Inferior parietal cortex (tissue), 1 donor: ENCODE data around the gene PIEZO2.
"Not testable (repeated sequence)": the region's sequence is repeated elsewhere in the genome, so short reads cannot be mapped to it uniquely, and the experiment has no call there.

ENCODE experiments used
- DNase-seq: peaks from one replicate; pipeline ENCODE4 v3.0.0-alpha.2; 2016; ENCODE audit errors: extremely low spot score

PIEZO2 gene

GRCh38 chr18:10928011-10928771 is 221.2 kb downstream of the PIEZO2 start:
- DNase-seq = no peak

- no peak for DNase-seq
Measured at GRCh38 chr18:10927286-10927992, 221.9 kb downstream of the PIEZO2 start.

- DNase-seq = no peak
Measured at GRCh38 chr18:10926621-10927161, 222.7 kb downstream of the PIEZO2 start.

GRCh38 chr18:10924290-10924689 is 225.1 kb downstream of the PIEZO2 start:
- no peak for DNase-seq

GRCh38 chr18:10923551-10924070 is 225.8 kb downstream of the PIEZO2 start:
- no peak for DNase-seq

GRCh38 chr18:10923141-10923540 is 226.2 kb downstream of the PIEZO2 start:
- no peak for DNase-seq

- not testable (repeated sequence) for DNase-seq
Measured at GRCh38 chr18:10922712-10923111, 226.7 kb downstream of the PIEZO2 start.

- not testable (repeated sequence) for DNase-seq
Measured at GRCh38 chr18:10920309-10920708, 229.1 kb downstream of the PIEZO2 start.

- no peak for DNase-seq
Measured at GRCh38 chr18:10919851-10920250, 229.5 kb downstream of the PIEZO2 start.

- DNase-seq = no peak
Measured at GRCh38 chr18:10916865-10917264, 232.5 kb downstream of the PIEZO2 start.

- no peak for DNase-seq
Measured at GRCh38 chr18:10916387-10916786, 233.0 kb downstream of the PIEZO2 start.

GRCh38 chr18:10915748-10916147 is 233.6 kb downstream of the PIEZO2 start:
- DNase-seq = not testable (repeated sequence)

GRCh38 chr18:10914610-10915009 is 234.8 kb downstream of the PIEZO2 start:
- DNase-seq = not testable (repeated sequence)

GRCh38 chr18:10913919-10914318 is 235.4 kb downstream of the PIEZO2 start:
- DNase-seq = no peak

- no peak for DNase-seq
Measured at GRCh38 chr18:10912790-10913545, 236.4 kb downstream of the PIEZO2 start.

- DNase-seq = no peak
Measured at GRCh38 chr18:10909724-10910123, 239.6 kb downstream of the PIEZO2 start.

GRCh38 chr18:10908760-10909159 is 240.6 kb downstream of the PIEZO2 start:
- no peak for DNase-seq

- no peak for DNase-seq
Measured at GRCh38 chr18:10907749-10908148, 241.6 kb downstream of the PIEZO2 start.

GRCh38 chr18:10901329-10901728 is 248.0 kb downstream of the PIEZO2 start:
- no peak for DNase-seq

GRCh38 chr18:10900435-10900834 is 248.9 kb downstream of the PIEZO2 start:
- no peak for DNase-seq

GRCh38 chr18:10899481-10899880 is 249.9 kb downstream of the PIEZO2 start:
- no peak for DNase-seq

- DNase-seq = no peak
Measured at GRCh38 chr18:10898417-10898974, 250.9 kb downstream of the PIEZO2 start.
